Measurements from ENCODE around the gene WNT7B.

GRCh38 chr22:45923212-45923611, 53.8 kb downstream of the WNT7B start:
- no peak for TF ChIP-seq GATA3 (IDR thresholded peaks at IDR 0.05; ENCODE audit: low read depth, low read length)
- no peak for TF ChIP-seq GATA2 (IDR thresholded peaks at IDR 0.05; ENCODE audit: low read depth, low read length)

All from SH-SY5Y (cell line).